Activated naive CD4-positive, alpha-beta T cell treated with anti-CD3 and anti-CD28 coated beads, Interleukin-2, amount 50 U/mL, for 16 hours (primary cell): ENCODE measurements around the gene SFSWAP.
A peak's percentile ranks its signal among the peaks of the same experiment; 100 is the strongest.
"Not testable (repeated sequence)": the region's sequence is repeated elsewhere in the genome, so short reads cannot be mapped to it uniquely, and the experiment has no call there.

Experiments
- DNase-seq: peaks from one replicate; pipeline ENCODE4 v3.0.0-alpha.2; 2020

Gene SFSWAP

GRCh38 chr12:131710464-131711457 is at the start of gene SFSWAP:
SFSWAP (plus strand) TSS chr12:131711090; CDS start chr12:131711230, 140 bp downstream.
- DNase-seq, result peak; percentile 82

DNA sequence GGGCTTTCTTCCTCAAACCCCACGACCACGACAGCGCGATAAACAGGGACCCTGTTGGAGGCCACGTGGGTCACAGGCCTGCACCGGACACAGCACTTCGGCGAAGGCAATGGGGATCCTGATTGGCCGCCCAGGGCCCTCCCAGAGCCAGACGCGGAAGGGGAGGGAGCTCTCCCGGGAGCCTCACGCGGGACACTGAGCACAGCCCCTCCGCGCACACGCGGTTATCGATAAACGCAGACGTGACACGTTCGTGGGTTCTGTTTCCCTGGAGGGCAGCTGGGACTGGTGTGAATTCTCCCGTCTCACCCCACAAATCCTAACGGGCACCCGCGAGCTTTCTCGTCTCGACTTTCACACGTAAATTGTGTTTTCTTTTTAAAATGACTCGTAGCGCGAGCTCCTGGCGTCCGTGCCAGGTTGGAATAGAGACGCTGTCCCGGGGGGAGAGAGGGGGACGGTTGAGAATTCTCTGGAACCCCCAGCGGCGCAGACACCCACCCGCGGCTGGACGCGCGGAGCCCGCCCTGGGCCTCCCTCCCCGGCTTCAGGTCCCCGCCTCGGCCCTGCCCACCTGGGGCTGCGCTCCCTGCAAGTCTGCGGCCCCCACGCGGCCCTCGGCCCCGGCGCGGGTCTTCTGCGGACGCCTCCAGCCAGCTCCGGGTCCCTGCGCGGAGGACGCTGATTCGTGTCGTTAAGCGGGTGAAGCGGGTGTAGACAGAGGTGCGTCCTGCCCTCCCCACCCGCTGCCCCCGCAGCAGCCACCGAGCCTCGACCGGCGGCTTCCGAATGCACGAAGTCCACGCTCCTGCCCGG is 49.5 kb upstream of the SFSWAP start:
- not testable (repeated sequence) for DNase-seq

DNA sequence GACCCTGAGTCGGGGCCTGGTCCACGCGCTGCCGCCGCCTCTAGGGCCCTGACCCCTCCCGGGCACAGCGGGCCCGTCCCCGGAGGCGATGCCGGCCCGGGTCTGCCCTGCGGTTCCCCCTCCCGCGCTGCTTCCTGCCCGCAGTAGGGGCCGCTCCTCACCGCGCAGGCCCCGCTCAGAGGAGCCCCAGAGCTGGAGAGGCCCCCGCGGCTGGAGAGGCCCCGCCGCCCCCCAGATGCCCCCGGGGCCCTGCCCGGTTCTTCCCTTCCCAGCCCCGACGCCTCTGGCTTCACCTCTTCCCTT is 49.0 kb upstream of the SFSWAP start:
- not testable (repeated sequence) for DNase-seq

DNA sequence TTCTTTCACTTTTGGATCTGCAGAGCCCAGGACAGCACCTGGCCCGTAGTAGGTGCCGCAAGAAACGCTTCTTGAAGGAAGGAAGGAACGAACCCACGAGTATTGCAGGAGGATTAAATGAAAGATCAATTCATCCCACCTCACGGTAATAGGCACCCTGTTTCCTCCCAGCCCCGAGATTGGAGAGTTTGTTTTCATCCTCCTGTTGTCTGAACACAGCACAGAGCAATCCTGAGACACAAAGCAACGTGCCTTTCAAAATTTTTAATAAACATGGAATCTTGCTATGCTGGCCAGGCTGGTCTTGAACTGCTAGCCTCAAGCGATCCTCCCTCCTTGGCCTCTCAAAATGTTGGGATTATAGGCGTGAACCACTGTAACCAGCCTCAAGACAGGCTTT is 48.5 kb upstream of the SFSWAP start:
- not testable (repeated sequence) for DNase-seq

DNA sequence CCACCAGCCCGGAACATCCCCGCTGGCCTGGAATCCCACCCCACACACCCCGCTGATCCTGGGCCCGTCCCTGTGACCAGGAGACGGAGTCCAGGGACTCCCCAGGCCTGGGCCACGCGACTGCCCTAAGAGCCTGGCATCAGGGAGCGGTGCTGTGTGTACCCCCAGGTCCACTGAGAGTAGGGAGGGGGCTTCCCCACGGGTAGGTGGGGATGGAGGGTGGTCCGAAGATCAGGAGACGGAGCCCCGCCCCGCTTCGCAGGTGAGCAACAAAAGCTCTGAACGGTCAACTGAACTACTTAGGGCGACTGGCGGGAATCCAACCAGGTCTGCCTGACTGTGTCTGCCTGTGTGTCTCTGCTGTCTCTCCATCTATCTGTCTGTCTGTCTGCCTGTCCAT is 45.2 kb upstream of the SFSWAP start:
- DNase-seq, result not testable (repeated sequence)

- not testable (repeated sequence) for DNase-seq
These were observed 44.4 kb upstream of the SFSWAP start for GRCh38 chr12:131666486-131666885.

- DNase-seq, result not testable (repeated sequence)
These were observed 43.8 kb upstream of the SFSWAP start for GRCh38 chr12:131666978-131667601.

DNA sequence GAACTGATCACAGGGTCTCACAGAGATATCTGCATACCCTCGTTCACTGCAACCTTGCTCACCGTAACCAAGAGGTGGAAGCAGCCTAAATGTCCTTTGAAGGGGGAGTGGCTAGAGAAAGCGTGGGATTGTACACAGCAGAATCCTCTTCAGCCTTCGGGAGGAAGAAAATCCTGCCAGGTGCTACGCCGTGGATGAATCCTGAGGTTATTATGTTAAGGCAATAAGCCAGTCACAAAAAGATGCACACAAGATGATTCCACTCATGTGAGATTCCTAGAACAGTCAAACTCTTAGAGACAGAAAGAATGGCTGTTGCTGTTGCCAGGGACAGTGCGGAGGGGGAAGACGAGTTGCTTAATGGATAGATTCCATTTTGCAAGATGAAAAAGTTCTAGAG is 39.6 kb upstream of the SFSWAP start:
- DNase-seq, result no peak

GRCh38 chr12:131671871-131672270 is 39.0 kb upstream of the SFSWAP start:
- DNase-seq, result no peak

- no peak for DNase-seq
These were observed 38.5 kb upstream of the SFSWAP start for GRCh38 chr12:131672311-131672940.

DNA sequence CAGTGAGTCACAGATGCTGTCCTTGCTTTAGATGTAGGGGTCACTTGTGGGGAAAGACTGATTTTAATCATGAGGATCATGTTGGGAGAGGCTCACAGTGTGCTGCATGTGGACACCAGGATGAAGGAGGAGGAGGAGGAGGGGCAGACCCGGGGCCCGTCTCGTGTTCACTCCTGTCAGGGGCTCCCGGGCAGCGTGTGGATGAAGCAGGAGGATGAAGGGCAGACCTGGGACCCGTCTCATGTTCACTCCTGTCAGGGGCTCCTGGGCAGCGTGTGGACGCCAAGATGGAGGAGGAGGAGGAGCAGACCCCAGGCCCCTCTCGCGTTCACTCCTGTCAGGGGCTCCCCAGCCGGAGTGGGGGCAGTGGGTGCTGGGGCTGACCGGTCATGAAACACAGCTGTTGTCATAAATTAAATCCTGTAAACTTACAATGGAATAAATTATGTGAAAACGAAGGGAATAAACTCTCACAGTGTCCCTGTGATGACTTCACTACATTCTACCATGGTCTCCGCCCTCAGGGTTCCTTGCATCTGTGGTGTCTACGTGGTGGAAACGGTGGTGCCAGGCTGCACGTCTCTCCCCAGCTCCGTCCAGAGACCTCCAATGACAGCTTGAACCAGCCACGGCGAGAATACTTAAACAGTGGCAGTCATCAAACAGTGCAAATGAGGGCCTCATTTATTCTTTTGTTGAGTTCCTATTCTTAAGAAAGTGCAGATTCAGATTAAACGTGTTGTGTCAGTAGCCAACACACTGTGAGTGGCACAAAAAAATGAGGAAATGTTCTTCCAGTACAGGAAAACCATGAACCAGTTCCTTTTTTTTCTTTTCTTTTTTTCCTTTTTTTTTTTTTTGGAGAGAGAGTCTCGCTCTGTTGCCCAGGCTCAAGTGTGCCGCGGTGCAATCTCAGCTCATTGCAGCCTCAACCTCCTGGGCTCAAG is 37.7 kb upstream of the SFSWAP start:
- no peak for DNase-seq

DNA sequence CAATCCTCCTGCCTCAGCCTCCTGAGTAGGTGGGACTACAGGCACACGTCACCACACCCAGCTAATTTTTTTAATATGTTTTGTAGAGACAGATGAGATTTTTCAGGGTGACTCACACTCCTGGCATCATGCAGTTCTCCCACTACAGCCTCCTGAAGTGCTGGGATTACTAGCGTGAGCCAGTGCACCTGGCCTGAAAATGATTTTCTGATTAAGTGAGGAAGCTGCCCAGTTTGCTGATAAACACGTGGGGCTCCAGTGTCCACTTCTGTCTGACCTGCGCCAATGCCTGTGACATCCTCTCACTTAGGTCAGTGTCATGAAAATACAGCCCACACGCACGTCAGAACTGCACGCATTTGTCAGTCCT is 37.0 kb upstream of the SFSWAP start:
- DNase-seq, result no peak

DNA sequence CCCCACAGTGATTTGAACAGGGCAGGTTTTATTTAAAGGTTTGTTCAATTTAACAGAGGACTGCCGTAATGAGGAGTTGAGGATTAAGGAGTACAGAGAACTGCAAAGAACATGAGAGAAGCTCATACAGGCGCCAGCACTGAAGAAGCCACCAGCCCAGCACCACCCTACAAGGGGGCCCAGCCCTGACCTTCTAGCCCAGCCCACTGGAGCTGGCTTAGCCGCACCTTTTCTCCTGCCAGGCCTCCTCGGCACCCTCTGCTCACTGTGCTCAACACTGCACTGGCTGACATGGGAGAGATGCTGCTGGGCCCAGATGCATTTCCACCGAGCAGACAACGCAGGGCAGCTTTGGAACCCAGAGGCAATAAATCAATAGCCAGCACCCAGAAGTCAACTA is 36.5 kb upstream of the SFSWAP start:
- DNase-seq, result no peak

DNA sequence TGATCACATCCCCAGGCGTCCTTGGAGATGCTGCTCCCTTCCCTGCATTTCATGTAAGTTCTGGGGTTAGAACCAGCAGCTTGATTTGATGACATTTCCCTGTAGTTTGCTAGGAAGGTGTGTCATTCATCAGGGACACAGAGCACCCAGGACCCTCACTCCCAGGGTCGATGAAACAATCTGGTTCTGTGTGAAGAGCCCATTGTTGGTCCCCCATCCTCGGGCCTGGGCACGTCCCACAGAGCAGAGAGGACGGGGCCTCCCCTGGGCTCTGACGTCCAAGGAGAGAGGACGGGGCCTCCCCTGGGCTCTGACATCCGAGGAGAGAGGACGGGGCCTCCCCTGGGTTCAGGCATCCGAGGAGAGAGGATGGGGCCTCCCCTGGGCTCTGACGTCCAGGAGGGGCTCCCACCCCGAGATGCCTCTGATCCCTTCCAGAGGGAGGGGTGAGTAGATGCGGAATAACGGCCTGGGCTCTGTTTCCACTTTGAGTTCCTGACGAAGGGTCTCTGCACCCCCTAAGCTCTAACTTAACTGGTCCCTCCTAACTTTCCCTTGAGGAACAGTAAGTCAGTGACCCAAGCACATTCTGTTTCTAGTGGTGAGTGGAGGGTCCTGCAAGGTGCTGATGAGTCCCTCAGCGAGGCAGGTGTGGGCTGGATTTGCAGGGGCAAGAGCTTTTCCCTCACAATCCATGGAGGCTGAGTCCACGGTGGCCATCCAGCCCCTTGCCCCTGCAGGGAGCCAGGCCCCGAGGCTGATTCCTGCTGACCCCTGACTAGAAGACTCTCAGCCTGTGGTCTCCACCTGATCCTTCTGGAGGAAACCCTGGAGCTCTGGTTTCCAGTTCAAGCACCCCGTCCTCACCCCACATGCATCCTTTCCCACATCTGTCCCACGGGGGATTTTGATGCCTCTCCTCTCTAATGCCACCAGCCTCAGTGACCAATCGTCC is 35.5 kb upstream of the SFSWAP start:
- no peak for DNase-seq

DNA sequence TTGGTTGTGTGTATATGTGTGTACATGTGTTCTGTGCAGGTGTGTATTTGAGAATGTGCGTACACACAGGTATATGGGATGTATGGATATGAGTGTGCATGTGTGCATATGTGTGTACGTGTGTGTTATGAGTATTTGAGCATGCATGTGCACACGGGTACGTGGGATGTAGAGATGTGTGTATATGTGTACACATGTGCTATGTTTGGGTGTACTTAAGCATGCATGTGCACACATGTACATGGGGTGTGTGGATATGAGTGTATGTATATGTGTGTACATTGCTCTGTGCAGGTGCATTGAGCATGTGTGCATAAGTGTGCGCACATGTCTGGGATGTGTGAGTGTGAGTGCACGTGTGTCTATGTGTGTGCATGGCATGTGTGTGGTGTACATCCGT is 34.3 kb upstream of the SFSWAP start:
- DNase-seq, result no peak

DNA sequence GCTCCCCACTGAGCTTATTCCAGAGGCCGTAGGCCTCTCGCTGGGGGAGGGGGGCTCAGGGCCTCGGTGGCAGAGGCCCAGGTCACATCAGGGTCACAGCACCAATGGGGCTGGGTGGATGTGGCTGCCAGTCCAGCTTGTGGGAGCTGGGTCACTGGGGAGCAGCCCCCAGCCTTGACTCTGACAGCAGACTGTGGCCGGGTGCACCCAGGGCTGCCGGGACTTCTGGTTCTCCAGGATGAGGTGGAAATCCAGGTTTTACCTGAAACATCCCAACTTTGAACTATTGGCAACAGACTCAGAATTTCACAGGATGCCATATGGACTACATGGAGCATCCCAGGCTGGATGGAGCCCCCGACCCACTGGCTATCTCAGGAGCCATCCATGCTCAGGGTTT is 33.8 kb upstream of the SFSWAP start:
- DNase-seq, result not testable (repeated sequence)

- no peak for DNase-seq
These were observed 33.2 kb upstream of the SFSWAP start for GRCh38 chr12:131677699-131678098.

DNA sequence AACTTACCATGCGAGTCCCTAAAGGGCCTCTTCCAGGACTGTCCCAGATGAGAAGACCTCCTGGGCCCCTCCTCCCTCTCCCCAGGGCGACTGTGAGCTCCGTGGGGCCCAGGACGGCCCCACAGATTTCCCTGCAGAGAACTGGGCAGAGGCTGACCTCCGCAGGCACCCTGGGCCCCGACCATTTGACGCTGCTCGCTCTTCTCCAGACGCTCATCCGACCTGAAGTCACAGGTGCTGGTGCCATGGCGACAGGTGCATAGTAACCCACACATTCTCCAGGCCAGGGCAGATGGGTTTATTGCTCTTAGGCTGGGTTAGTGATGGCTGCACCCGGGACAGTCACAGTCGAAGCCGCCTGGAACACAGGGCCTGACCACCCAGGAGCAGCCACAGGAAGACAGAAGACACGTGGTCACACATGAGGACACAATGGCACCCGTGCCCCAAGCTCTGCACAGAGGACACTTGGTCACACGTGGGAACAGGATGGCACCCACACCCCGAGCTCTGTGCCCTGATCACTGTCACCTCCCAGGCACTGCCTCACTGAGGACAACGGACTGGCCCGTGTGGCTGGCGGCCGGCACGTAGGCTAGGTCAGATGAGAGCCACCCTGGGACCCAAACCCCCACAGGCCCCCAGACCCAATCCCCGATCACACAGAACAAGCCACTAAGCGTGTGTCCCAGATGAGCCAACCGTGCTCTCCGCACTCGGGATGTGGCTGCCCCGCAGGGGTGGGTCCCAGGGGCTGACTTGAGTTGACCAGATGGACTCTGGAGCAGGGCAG is 32.3 kb upstream of the SFSWAP start:
- DNase-seq, result not testable (repeated sequence)

DNA sequence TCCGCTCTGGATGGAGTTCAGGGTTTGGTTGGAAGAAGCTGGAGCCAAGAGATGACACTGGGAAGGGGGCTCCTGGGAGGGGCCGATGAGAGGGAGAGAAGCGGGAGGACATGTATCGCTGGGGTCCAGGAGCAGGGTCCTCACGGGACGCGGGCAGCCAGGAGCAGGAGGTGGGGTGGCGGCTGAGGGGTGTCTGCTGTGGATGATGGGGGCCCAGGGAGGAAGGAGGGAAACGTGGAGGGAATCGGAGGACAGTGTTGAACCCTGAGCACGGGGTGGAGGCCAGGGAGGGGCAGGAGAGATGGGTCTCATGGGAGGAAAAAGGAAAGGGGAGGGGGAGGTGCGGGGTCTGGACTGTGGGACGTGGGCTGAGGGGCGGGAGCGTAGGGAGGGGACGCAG is 31.7 kb upstream of the SFSWAP start:
- not testable (repeated sequence) for DNase-seq

GRCh38 chr12:131679816-131680215 is 31.1 kb upstream of the SFSWAP start:
- not testable (repeated sequence) for DNase-seq
